Ovary (tissue), 9 donors: ENCODE measurements around the gene CLBA1. TPM values are rescaled to one million over a fixed set of nuclear protein-coding genes. Genes with fewer than 3 reads are reported as not detected.

Experiments
- DNase-seq, 5 donors: peaks; one replicate each; pipeline ENCODE4 v3.0.0-alpha.2; 2019 to 2020
- H3K27ac ChIP-seq, 2 donors: fragments of 200-600 bp; one replicate each; pipeline versions ENCODE4 v1.5.1 to v1.8.0; 2019 to 2022
- H3K27me3 ChIP-seq: fragments of 200-600 bp; one replicate; pipeline ENCODE4 v1.8.0; 2022
- H3K36me3 ChIP-seq: fragments of 200-600 bp; sonication (generic); one replicate; pipeline ENCODE4 v1.5.1; 2019
- H3K4me1 ChIP-seq: one replicate; pipeline ENCODE4 v1.8.1; 2013; ENCODE audit warnings: mild to moderate bottlenecking, moderate library complexity; ENCODE audit not compliant: insufficient read depth
- H3K4me3 ChIP-seq: fragments of 200-600 bp; sonication (generic); one replicate; pipeline ENCODE4 v1.5.1; 2017
- H3K9me3 ChIP-seq, 2 donors: fragments of 200-600 bp in 1 of 2; sonication (generic) in 1 of 2; one replicate each; pipeline versions ENCODE4 v1.5.1 to v1.8.1; 2013 to 2019; ENCODE audit warnings: mild to moderate bottlenecking in 1 of 2, moderate library complexity in 1 of 2
- EP300 ChIP-seq: sonication (generic); formaldehyde crosslinking; IDR thresholded peaks from one replicate; pipeline ENCODE4 v1.6.1; 2017; ENCODE audit warnings: antibody characterized with exemption
- POLR2A ChIP-seq: fragments of 450-650 bp; IDR thresholded peaks from one replicate; pipeline ENCODE4 v1.6.1; 2017; ENCODE audit warnings: antibody characterized with exemption, mild to moderate bottlenecking, moderate library complexity
- WGBS, 3 donors: extraction: QIAGEN DNeasy Blood & Tissue Kit in 1 of 3; methylation state at CpG; one replicate each; pipeline versions ENCODE4 v1.1.5 to v1.1.7; 2013 to 2017; 5-methylcytosine and 5-hydroxymethylcytosine counted together
- intact Hi-C, 4 donors: fragments of 100-400 bp; cut with DNase I; formaldehyde crosslinking; loops; one replicate each; pipeline versions ENCODE4 v1.11.0 to v1.15.1; 2022 to 2023
- polyA plus RNA-seq, 2 donors: library from polyadenylated mRNA; stranded (reverse); fragments of 200-250 nt in 1 of 2; fragments of 350-450 nt in 1 of 2; fragmentation: Illumina TruSeq in 1 of 2; extraction: RNeasy Lipid Tissue Mini Kit (QIAGEN cat#74804) in 1 of 2; gene quantifications; one replicate each; pipeline ENCODE4 v1.2.3, GENCODE V29; 2013 to 2014
- total RNA-seq, 7 donors: library from RNA; depleted of rRNA in 2 of 7; stranded (reverse); fragments of >200 nt in 2 of 7; fragmentation: NEBNext Ultra II Directional in 3 of 7; extraction: Animal tissue kit (Norgen Biotek cat#: 25700) in 3 of 7; gene quantifications; one replicate each; pipeline versions ENCODE4 v1.1.0 to v1.2.4, GENCODE V29; 2016 to 2023
- TF ChIP-seq, protein P1 (sequence below), 3 donors: fragments of 450-650 bp in 2 of 3; fragments of 200-600 bp in 1 of 3; IDR thresholded peaks; one replicate each; pipeline versions ENCODE4 v1.5.1 to v1.8.0; 2016 to 2022; ENCODE audit warnings: antibody characterized with exemption in 3 of 3, mild to moderate bottlenecking in 1 of 3
- donor health status: DM: no; HTN: no; CAD: no; lungs with moderate emphysema.
- donor health status: DM: no; HTN: no; CAD: no.
- donor health status: Bipolar disorder and iron deficiency.
- donor health status: DM: yes; HTN: yes; CAD: no.
- donor health status: DM: no; HTN: no; CAD: no.
- donor health status: DM: yes; HTN: yes; CAD: no.

The CLBA1 gene
- total and polyA plus RNA-seq, 9 donors: 3.5 to 15.7 (median 6.7) TPM

DNA sequence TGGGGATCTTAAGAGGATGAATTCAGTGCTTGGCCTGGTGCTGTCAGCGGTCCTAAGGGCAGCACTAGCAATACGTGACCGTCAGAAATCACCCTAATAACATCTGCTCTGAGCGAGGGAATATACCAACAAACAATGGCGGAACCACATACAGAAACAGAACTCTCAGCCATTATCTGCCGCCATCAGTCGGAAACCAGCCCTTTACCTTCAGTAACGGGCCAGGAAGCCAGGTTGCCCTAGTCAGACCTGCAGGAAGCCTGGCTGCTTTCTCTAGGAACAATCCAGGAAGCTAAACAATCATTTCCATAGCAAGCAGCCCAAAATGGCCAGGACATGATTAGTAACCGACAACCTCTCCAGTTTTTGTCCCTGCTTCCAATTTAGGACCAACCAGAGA, 29.7 kb downstream of the CLBA1 start:
- no peaks in the 10 kb centered on the region for H3K27me3 ChIP-seq
- 80 to 85% (median 84%) methylated on average over 9 of the region's 9 CpGs for WGBS, 3 donors
- peaks cover 9% of the 10 kb centered on the region for H3K4me1 ChIP-seq
- no peaks in the 10 kb centered on the region for H3K9me3 ChIP-seq
- H3K4me3 ChIP-seq: no peak overlapping the region
- no peaks in the 10 kb centered on the region for H3K36me3 ChIP-seq
- intact Hi-C loops: loop anchor here in 1 of 4 donors (5.0 kb wide), 1 partner anchor 33 kb away; no protein-coding TSS in a partner anchor
- TF ChIP-seq POLR2A (no peak), EP300 (no peak)
- TF ChIP-seq, protein P1, sequence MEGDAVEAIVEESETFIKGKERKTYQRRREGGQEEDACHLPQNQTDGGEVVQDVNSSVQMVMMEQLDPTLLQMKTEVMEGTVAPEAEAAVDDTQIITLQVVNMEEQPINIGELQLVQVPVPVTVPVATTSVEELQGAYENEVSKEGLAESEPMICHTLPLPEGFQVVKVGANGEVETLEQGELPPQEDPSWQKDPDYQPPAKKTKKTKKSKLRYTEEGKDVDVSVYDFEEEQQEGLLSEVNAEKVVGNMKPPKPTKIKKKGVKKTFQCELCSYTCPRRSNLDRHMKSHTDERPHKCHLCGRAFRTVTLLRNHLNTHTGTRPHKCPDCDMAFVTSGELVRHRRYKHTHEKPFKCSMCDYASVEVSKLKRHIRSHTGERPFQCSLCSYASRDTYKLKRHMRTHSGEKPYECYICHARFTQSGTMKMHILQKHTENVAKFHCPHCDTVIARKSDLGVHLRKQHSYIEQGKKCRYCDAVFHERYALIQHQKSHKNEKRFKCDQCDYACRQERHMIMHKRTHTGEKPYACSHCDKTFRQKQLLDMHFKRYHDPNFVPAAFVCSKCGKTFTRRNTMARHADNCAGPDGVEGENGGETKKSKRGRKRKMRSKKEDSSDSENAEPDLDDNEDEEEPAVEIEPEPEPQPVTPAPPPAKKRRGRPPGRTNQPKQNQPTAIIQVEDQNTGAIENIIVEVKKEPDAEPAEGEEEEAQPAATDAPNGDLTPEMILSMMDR (IDR thresholded peaks at IDR 0.05): no peak
- no peak for DNase-seq
- no peak overlapping the region for H3K27ac ChIP-seq

DNA sequence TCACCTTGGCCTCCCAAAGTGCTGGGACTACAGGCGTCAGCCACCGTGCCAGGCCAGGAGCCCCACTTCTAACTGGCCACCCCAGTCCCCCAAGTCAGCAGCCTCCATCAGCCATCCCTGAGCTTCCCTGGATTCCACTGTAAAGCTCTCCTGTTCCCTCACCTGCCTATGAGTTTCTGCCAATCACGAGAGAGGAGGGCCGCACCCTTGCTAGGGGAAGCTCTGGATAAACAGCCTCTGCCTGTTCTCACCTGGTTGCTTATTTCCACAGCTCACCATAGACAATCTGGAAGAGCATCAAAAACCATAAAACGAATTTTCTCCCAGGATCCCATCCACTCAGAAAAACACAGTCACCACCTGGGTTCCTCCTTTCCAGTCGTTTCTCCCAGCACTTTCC, 30.3 kb downstream of the CLBA1 start:
- 72 to 88% (median 86%) methylated on average over 6 of the region's 6 CpGs for WGBS, 3 donors
- H3K9me3 ChIP-seq: no peaks in the 10 kb centered on the region
- no peak for DNase-seq

DNA sequence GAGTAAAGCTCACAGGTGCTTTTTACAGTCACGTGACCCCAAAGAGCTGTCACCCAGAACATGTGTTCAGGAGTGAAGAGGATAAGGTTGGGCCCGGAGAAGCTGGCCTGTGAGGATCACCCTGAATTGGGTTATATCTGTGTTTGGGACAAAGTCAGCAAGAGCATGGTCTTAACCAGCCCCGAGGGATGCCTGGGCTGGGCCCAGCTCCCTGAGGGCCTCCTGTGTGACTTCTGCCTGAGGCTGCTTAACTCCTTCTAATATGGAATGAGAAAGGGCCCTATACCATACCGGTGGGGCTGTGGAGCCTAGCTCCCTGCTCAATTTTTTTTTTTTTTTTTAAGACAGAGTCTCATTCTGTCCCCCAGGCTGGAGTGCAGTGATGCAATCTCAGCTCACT, 32.8 kb downstream of the CLBA1 start:
- peaks cover 12% of the 10 kb centered on the region for H3K4me1 ChIP-seq
- no peaks in the 10 kb centered on the region for H3K27me3 ChIP-seq
- H3K36me3 ChIP-seq: no peaks in the 10 kb centered on the region
- TF ChIP-seq, protein P1 (IDR thresholded peaks at IDR 0.05): no peak
- no peak for TF ChIP-seq POLR2A
- no peak for TF ChIP-seq EP300
- H3K4me3 ChIP-seq: no peak overlapping the region
- no peaks in the 10 kb centered on the region for H3K9me3 ChIP-seq
- DNase-seq: no peak
- H3K27ac ChIP-seq: no peak overlapping the region
- WGBS, 3 donors: 80 to 86% (median 86%) methylated on average over 4 of the region's 4 CpGs
- intact Hi-C loops: loop anchor here in 1 of 4 donors (5.0 kb wide), 1 partner anchor 36 kb away; no protein-coding TSS in a partner anchor

More for the DNA sequence above, 30.3 kb downstream of the CLBA1 start:
- H3K27me3 ChIP-seq: no peaks in the 10 kb centered on the region
- no peak overlapping the region for H3K27ac ChIP-seq
- H3K36me3 ChIP-seq: no peaks in the 10 kb centered on the region
- H3K4me3 ChIP-seq: no peak overlapping the region
- intact Hi-C loops: loop anchor here in 1 of 4 donors (5.0 kb wide), 1 partner anchor 34 kb away; no protein-coding TSS in a partner anchor
- peaks cover 9% of the 10 kb centered on the region for H3K4me1 ChIP-seq
- TF ChIP-seq, protein P1 (IDR thresholded peaks at IDR 0.05): no peak
- TF ChIP-seq POLR2A (no peak), EP300 (no peak)

DNA sequence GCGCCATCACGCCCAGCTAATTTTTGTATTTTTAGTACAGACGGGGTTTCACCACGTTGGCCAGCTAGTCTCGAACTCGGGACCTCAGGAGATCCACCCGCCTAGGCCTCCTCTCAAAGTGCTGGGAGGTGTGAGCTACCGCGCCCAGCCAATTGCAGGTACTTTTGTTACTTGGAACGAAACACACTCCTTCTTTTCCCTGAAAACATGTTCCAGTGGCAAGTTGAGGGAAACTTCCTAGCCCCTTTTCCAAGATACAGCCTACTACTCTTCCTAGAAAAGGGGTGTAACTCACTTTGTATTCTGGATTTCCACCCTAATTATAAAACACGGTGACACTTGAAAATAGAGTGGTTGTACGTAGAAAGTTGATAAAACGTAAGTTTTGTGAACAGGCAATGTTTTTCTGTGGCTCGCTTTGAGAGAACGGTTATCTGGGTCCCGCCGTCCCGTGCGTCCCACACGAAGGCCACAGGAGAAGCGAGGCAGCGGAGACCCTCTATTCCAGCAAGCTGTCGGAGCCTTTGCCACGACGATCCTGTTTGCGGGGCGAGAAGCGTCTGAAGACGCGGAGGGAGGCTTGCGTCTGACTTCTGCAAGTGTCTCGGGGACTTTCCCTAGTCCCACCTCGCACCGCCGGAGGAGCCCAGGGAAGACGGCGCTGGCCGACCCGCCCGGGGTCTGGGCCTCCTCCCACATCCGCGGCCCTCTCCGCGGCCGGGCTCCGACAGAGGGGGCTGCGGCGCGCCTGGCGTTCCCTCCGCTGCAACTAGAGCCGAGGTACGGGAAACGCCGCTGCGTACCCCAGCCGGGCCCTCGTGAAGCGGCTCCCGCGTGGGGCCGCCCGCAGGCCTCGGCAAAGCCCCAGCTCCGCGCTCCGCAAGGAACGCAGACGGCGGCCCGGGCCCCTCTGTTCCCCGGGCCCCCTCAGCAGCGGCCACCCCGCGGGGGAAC, 34.5 kb downstream of the CLBA1 start:
- TF ChIP-seq, protein P1 (IDR thresholded peaks at IDR 0.05): no peak
- peak; percentile 21 for TF ChIP-seq POLR2A
- WGBS, 3 donors: 5 to 10% (median 7%) methylated on average over 46 to 75 of the region's 75 CpGs
- peak overlapping the region; percentile 54 for H3K4me3 ChIP-seq
- no peaks in the 10 kb centered on the region for H3K27me3 ChIP-seq
- intact Hi-C loops: loop anchor here in 2 of 4 donors (5.0 kb wide), 2 partner anchors 33 to 38 kb away; partner anchors contain the start of gene CLBA1 (in 1 of the 2)
- H3K27ac ChIP-seq: peak overlapping the region in 1 of 2 donors; percentile 67
- H3K36me3 ChIP-seq: no peaks in the 10 kb centered on the region
- peaks cover 12% of the 10 kb centered on the region for H3K4me1 ChIP-seq
- no peaks in the 10 kb centered on the region for H3K9me3 ChIP-seq
- DNase-seq: peak; percentile 29 to 67 (median 50)
